ENCODE results near the gene GNMT.

GRCh38 chr6:42993445-42993844 lies 32.9 kb downstream of the GNMT start:
- TF ChIP-seq CTCF (IDR thresholded peaks at IDR 0.05) (no peak), POLR2A (IDR thresholded peaks at IDR 0.05) (no peak)

All from lower leg skin (tissue), 3 donors.